DMS 273 (cell line): ENCODE measurements around the gene SRC.
"Not testable (repeated sequence)": the region's sequence is repeated elsewhere in the genome, so short reads cannot be mapped to it uniquely, and the experiment has no call there.

ENCODE experiments used
- DNase-seq: peaks from one replicate; lab custom pipeline; 2025; ENCODE audit not compliant: unreplicated experiment; lab: John Stamatoyannopoulos, UW

Gene SRC

GRCh38 chr20:37362231-37362792 is 16.4 kb downstream of the SRC start:
- no peak for DNase-seq

GRCh38 chr20:37362821-37363220 is 16.9 kb downstream of the SRC start:
- no peak for DNase-seq

GRCh38 chr20:37363221-37364012 is 17.5 kb downstream of the SRC start:
- DNase-seq = no peak

- no peak for DNase-seq
Measured at GRCh38 chr20:37364013-37364926, 18.3 kb downstream of the SRC start.

GRCh38 chr20:37364927-37365272 is 19.0 kb downstream of the SRC start:
- DNase-seq = no peak

- no peak for DNase-seq
Measured at GRCh38 chr20:37365760-37366638, 20.1 kb downstream of the SRC start.

- no peak for DNase-seq
Measured at GRCh38 chr20:37366743-37367142, 20.8 kb downstream of the SRC start.

- no peak for DNase-seq
Measured at GRCh38 chr20:37369846-37370245, 23.9 kb downstream of the SRC start.

GRCh38 chr20:37371845-37372244 is 25.9 kb downstream of the SRC start:
- not testable (repeated sequence) for DNase-seq

GRCh38 chr20:37372441-37372840 is 26.5 kb downstream of the SRC start:
- no peak for DNase-seq

- DNase-seq = no peak
Measured at GRCh38 chr20:37373020-37373598, 27.2 kb downstream of the SRC start.

GRCh38 chr20:37375227-37375626 is 29.3 kb downstream of the SRC start:
- no peak for DNase-seq

GRCh38 chr20:37376324-37376723 is 30.4 kb downstream of the SRC start:
- no peak for DNase-seq

- DNase-seq = no peak
Measured at GRCh38 chr20:37376791-37377190, 30.9 kb downstream of the SRC start.

- no peak for DNase-seq
Measured at GRCh38 chr20:37377346-37378081, 31.6 kb downstream of the SRC start.

- DNase-seq = no peak
Measured at GRCh38 chr20:37378420-37378784, 32.5 kb downstream of the SRC start.

GRCh38 chr20:37378785-37379598 is 33.1 kb downstream of the SRC start:
- no peak for DNase-seq

GRCh38 chr20:37379967-37380828 is 34.3 kb downstream of the SRC start:
- DNase-seq = no peak
